Stimulated activated CD8-positive, alpha-beta memory T cell treated with anti-CD3 and anti-CD28 coated beads, Interleukin-12 subunit alpha, Interleukin-12 subunit beta, amount 100 ng/mL, for 24 hours (primary cell): Measurements from ENCODE around the gene AP1M1.
"Not testable (repeated sequence)": the region's sequence is repeated elsewhere in the genome, so short reads cannot be mapped to it uniquely, and the experiment has no call there.

Source experiments
- DNase-seq: peaks from one replicate; pipeline ENCODE4 v3.0.0-alpha.2; 2020; ENCODE audit errors: extremely low read depth

AP1M1 gene

GRCh38 chr19:16261584-16262368 lies 64.1 kb downstream of the AP1M1 start:
- no peak for DNase-seq

DNA sequence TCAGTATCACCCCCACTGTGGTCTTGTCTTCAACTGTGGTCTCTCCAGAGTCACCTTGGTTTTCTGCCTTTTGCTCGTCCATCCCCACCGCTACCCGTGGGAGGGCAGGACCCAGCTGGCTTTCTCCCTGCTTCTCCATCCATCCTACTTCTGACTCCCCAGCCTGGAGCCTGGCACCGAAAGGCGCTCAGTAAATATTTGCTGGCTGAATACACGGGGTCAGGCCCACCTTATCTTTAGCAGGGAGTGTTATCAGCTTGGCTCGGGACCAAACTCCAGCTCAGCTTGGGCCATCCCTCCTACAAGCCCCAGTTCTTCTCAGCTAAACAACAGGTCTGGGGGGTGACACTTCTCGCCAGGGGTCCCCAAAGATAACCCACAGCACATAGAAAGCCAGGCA lies 64.9 kb downstream of the AP1M1 start:
- no peak for DNase-seq

- DNase-seq = no peak
Observed at GRCh38 chr19:16263141-16263761, 65.5 kb downstream of the AP1M1 start.

GRCh38 chr19:16265205-16265604 lies 67.5 kb downstream of the AP1M1 start:
- no peak for DNase-seq

- no peak for DNase-seq
Observed at GRCh38 chr19:16265890-16266585, 68.3 kb downstream of the AP1M1 start.

- peak; percentile 26 for DNase-seq
Observed at GRCh38 chr19:16266586-16266942, 68.9 kb downstream of the AP1M1 start.

DNA sequence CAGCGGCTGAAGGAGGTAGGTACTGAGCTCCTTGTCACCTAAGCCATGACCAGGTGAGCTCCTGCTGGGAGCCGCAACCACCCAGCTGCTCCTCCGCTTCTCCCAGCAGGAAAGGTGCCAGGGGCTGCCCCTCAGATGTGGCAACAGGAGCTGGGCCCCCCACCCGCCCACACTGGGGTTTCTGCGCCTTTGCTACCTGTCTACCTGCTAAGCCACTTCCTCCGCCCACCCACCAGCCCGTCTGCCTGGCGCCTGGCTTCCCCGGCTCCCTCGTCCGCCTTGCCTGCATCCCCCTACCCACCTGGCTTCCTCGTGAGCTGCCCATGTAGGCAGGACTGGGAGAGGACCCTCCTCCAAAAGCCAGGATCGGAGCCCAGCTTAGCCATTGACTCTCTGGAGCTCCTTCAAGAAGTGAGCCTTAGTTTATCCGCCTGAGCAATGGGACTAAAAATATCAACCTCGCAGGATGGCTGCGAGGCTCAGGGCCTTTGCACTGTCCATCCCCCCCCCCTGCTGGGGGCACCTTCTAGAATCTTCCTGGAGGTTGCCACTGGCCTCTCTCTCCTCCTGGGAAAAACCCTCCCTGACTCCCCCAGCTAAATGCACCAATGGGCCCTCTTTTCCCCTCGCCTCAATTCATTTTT lies 71.1 kb downstream of the AP1M1 start:
- no peak for DNase-seq

DNA sequence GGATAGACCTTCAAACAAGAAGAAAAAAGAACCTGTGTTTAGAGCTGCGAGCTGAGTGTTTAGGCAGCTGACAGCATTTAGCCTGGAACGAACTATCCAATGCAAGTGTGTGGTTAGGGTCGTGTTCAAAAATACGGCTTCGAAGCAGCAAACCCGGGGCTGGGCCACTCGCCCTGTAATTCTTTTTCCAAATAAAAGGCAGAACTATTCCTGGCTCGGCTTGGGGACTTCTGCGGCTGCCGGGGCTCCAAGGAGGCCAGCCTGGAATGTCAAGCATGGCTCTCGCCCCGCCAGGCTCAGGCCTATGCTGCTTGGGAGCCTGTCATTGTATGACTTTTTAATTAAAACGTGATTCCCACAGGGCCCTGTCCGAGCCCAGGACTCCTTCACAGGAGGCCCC lies 75.2 kb downstream of the AP1M1 start:
- no peak for DNase-seq

DNA sequence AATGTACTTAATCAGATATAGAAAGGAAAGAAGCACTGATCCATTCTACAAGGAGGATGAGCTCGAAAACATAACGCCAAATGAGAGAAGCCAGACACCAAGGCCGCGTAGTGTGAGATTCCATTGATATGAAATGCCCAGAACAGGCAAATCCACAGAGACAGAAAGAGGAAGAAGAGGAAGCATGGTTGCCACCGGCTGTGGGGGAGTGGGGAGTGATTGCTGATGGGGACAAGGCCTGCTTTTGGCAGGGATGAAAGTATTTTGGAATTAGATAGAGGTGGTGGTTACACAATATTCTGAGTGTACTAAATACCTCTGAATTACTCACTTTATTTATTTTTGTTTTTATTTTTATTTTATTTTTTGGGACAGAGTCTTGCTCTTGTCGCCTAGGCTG lies 76.7 kb downstream of the AP1M1 start:
- no peak for DNase-seq

- DNase-seq = no peak
Observed at GRCh38 chr19:16280306-16280705, 82.6 kb downstream of the AP1M1 start.

DNA sequence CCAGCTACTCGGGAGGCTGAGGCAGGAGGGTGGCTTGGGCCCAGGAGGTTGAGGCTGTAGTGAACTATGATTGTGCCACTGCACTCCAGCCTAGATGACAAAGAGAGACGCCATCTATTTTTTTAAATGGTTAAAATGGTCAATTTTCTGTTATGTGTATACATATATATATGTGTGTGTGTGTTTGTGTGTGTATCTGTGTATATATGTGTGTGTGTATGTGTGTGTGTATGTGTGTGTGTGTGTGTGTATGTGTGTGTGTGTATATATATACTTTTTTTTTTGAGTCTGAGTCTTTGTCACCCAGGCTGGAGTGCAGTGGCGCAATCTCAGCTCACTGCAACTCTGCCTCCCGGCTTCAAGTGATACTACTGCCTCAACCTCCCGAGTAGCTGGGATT lies 84.0 kb downstream of the AP1M1 start:
- DNase-seq = no peak

DNA sequence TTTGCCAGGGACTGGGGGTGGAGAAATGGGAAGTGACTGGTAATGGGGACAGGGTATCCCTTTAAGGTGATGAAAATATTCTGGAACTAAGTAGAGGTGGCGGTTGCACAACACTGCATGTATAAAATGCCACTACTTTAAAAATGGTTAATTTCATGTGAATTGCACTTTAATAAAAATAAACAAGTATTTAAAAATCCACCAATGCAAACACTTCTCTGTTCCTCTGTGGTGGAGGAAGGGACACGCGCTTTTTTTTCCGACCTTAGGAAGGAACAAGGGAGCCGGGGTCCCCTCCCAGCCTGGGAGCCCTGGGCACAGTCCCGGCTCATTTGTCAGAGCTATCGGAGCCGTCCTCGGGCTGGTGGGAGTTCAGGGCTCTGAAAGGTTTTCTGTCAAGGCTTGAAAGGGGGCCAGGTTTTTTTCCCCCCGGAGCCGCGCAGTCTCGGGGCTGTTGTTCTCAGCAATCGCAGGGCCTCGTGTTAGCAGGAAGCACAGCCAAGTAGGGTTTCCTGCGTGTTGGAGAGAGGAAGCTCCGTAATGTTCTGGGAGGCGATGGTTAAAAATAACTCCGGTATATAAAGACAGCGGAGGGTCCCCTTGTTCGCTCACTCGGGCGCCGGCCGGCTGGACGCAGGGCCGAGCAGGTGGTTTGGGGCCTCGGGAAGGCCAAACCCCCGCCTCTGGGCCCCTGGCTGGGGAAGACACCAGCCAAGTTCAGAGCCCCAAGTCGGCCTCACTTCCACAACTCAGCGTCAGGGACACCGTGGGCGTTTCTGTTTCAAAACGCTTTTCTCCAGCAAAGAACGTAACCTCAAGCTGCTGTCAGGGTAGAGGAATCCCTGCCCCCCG lies 85.7 kb downstream of the AP1M1 start:
- DNase-seq = peak; percentile 58

GRCh38 chr19:16284505-16284904 lies 86.8 kb downstream of the AP1M1 start:
- no peak for DNase-seq

DNA sequence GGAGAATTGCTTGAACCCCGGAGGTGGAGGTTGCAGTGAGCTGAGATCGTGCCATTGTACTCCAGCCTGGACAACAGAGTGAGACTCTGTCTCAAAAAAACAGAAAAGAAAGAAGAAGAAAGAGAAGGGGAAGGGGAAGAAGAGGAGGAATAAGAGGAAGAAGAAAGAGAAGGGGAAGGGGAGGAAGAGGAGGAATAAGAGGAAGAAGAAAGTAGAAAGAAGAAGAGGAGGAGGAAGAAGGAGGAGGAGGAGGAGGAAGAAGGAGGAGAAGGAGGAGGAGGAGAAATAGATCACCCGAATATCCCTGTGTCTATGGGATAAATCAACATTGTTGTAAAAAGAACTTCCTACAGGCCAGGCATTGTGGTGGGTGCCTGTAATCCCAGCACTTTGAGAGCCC lies 87.4 kb downstream of the AP1M1 start:
- DNase-seq = not testable (repeated sequence)

- DNase-seq = no peak
Observed at GRCh38 chr19:16285769-16286498, 88.2 kb downstream of the AP1M1 start.

- no peak for DNase-seq
Observed at GRCh38 chr19:16288544-16288943, 90.8 kb downstream of the AP1M1 start.

GRCh38 chr19:16289594-16289993 lies 91.9 kb downstream of the AP1M1 start:
- no peak for DNase-seq

DNA sequence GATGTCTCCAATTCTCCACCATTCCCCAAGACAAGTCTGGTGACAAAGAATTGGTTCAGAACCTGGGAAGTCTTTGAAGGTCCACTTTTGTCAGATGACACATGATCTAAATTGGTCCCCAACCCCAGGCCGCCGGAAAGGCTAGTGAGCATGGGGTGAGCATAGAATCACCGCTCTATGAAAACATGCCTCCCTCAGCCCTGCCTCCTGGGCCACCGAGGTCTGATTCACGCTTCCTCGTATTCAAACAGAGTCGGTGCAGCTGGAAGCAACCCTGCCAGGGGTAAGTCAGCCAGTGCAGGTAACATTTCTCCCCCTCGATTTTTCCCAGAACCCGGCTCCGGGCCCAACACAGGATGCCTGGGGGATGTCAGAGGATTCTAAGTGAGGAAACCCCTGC lies 93.0 kb downstream of the AP1M1 start:
- no peak for DNase-seq

GRCh38 chr19:16293118-16294091 lies 95.7 kb downstream of the AP1M1 start:
- no peak for DNase-seq

DNA sequence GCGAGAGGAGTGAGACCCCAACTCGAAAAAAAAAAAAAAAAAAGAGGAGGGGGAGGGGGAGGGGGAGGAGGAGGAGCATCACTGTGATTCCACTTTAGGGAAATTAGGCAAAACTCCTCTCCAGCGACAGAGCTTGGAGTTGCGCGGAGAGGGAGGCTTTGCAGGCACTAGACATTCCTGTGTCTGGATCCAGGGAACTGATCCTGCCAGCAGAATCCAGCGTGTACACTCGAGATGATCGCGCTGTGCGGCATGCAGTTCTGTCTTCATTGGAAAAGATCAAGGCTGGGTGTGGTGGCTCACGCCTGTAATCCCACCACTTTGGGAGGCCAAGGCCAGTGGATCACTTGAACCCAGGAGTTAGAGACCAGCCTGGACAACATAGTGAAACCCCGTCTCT lies 97.3 kb downstream of the AP1M1 start:
- no peak for DNase-seq
